Liver (tissue), 9 donors: ENCODE data around the gene TMEM259. TPM values are rescaled to one million over a fixed set of nuclear protein-coding genes. Genes with fewer than 3 reads are reported as not detected.

Source experiments
- DNase-seq: peaks from one replicate; pipeline ENCODE4 v3.0.0-alpha.2; 2017; ENCODE audit warnings: low spot score
- H3K27ac ChIP-seq, 2 donors: one replicate each; pipeline ENCODE4 v1.7.0; 2013; ENCODE audit warnings: inconsistent platforms in 2 of 2, low read length in 2 of 2, control low read depth in 1 of 2, low read depth in 1 of 2, mild to moderate bottlenecking in 1 of 2
- H3K27me3 ChIP-seq, 4 donors: one replicate each; pipeline versions ENCODE4 v1.6.1 to v1.7.0; 2013; ENCODE audit warnings: low read length in 3 of 4, inconsistent platforms in 1 of 4, mild to moderate bottlenecking in 1 of 4, moderate library complexity in 1 of 4; ENCODE audit not compliant: control insufficient read depth in 4 of 4, insufficient read depth in 4 of 4
- H3K36me3 ChIP-seq, 4 donors: one replicate each; pipeline versions ENCODE4 v1.6.1 to v1.7.0; 2013; ENCODE audit warnings: low read length in 3 of 4, mild to moderate bottlenecking in 3 of 4, low read depth in 1 of 4, moderate library complexity in 1 of 4; ENCODE audit not compliant: control insufficient read depth in 4 of 4, insufficient read depth in 3 of 4
- H3K4me1 ChIP-seq, 4 donors: one replicate each; pipeline versions ENCODE4 v1.6.1 to v1.7.0; 2013; ENCODE audit warnings: low read length in 3 of 4, mild to moderate bottlenecking in 3 of 4, moderate library complexity in 1 of 4; ENCODE audit not compliant: control insufficient read depth in 4 of 4, insufficient read depth in 4 of 4
- H3K4me3 ChIP-seq, 3 donors: one replicate each; pipeline versions ENCODE4 v1.6.1 to v1.7.0; 2013; ENCODE audit warnings: low read length in 3 of 3, control low read depth in 1 of 3, low read depth in 1 of 3, mild to moderate bottlenecking in 1 of 3
- H3K9ac ChIP-seq, 2 donors: one replicate each; pipeline ENCODE4 v1.7.0; 2013; ENCODE audit warnings: low read length in 2 of 2, mild to moderate bottlenecking in 2 of 2, moderate library complexity in 2 of 2, control low read depth in 1 of 2, low read depth in 1 of 2
- H3K9me3 ChIP-seq, 4 donors: one replicate each; pipeline versions ENCODE4 v1.6.1 to v1.7.0; 2013; ENCODE audit warnings: low read length in 3 of 4; ENCODE audit not compliant: control insufficient read depth in 4 of 4
- EGR1 ChIP-seq, 2 donors: IDR thresholded peaks; 2 replicates each; pipeline ENCODE4 v1.6.1; 2016 to 2018; ENCODE audit warnings: antibody characterized with exemption in 2 of 2, low read depth in 2 of 2
- FOXA2 ChIP-seq: IDR thresholded peaks from 2 replicates; pipeline ENCODE4 v1.6.1; 2016; ENCODE audit warnings: antibody characterized with exemption
- GABPA ChIP-seq, 2 donors: IDR thresholded peaks in 1 of 2; conservative IDR thresholded peaks in 1 of 2; 2 replicates each; pipeline ENCODE4 v1.6.1; 2016; ENCODE audit warnings: antibody characterized with exemption in 2 of 2, mild to moderate bottlenecking in 1 of 2, moderate library complexity in 1 of 2
- HNF4A ChIP-seq, 2 donors: conservative IDR thresholded peaks; 2 replicates each; pipeline ENCODE4 v1.6.1; 2016; ENCODE audit warnings: antibody characterized with exemption in 2 of 2, mild to moderate bottlenecking in 2 of 2
- HNF4G ChIP-seq: IDR thresholded peaks from 2 replicates; pipeline ENCODE4 v1.6.1; 2016; ENCODE audit warnings: antibody characterized with exemption
- JUND ChIP-seq, 2 donors: IDR thresholded peaks; 2 replicates each; pipeline ENCODE4 v1.6.1; 2016; ENCODE audit warnings: antibody characterized with exemption in 2 of 2
- NR2F2 ChIP-seq: IDR thresholded peaks from 2 replicates; pipeline ENCODE4 v1.6.1; 2016; ENCODE audit warnings: antibody characterized with exemption
- RAD21 ChIP-seq, 2 donors: IDR thresholded peaks; 2 replicates each; pipeline ENCODE4 v1.6.1; 2016; ENCODE audit warnings: antibody characterized with exemption in 2 of 2, mild to moderate bottlenecking in 2 of 2
- REST ChIP-seq: IDR thresholded peaks from 2 replicates; pipeline ENCODE4 v1.6.1; 2016; ENCODE audit warnings: antibody characterized with exemption, mild to moderate bottlenecking
- RXRA ChIP-seq, 2 donors: IDR thresholded peaks; 2 replicates each; pipeline ENCODE4 v1.6.1; 2017 to 2018; ENCODE audit warnings: antibody characterized with exemption in 2 of 2, mild to moderate bottlenecking in 1 of 2
- SP1 ChIP-seq: IDR thresholded peaks from 2 replicates; pipeline ENCODE4 v1.6.1; 2018; ENCODE audit warnings: antibody characterized with exemption, mild to moderate bottlenecking
- TAF1 ChIP-seq: conservative IDR thresholded peaks from 2 replicates; pipeline ENCODE4 v1.6.1; 2016; ENCODE audit warnings: antibody characterized with exemption, mild to moderate bottlenecking
- YY1 ChIP-seq: IDR thresholded peaks from 2 replicates; pipeline ENCODE4 v1.6.1; 2016; ENCODE audit warnings: antibody characterized with exemption, mild to moderate bottlenecking
- WGBS: extraction: QIAGEN DNeasy Blood & Tissue Kit; methylation state at CpG from one replicate; pipeline ENCODE4 v1.1.7; 2013; 5-methylcytosine and 5-hydroxymethylcytosine counted together
- polyA plus RNA-seq, 2 donors: library from polyadenylated mRNA; stranded (reverse) in 1 of 2; unstranded in 1 of 2; fragments of 200-250 nt in 1 of 2; fragments of >200 nt in 1 of 2; fragmentation: Nextera tagmentation in 1 of 2; extraction: Ambion mirVana in 1 of 2; gene quantifications; one replicate each; pipeline versions ENCODE4 v1.2.1 to v1.2.3, GENCODE V29; 2013 to 2015
- total RNA-seq, 2 donors: library from RNA; depleted of rRNA; stranded (reverse); fragments of >200 nt; gene quantifications; one replicate each; pipeline ENCODE4 v1.2.3, GENCODE V29; 2014
- TF ChIP-seq, protein P1 (sequence below): fragments of 150-350 bp; IDR thresholded peaks from 2 replicates; pipeline ENCODE4 v1.5.1; 2017; ENCODE audit warnings: improper control_type of control experiment, low read depth, low read length; ENCODE audit not compliant: missing input control
- TF ChIP-seq, protein P2 (sequence below): IDR thresholded peaks from 2 replicates; pipeline ENCODE4 v1.6.1; 2016; ENCODE audit warnings: antibody characterized with exemption
- TF ChIP-seq, protein P3 (sequence below): IDR thresholded peaks from 2 replicates; pipeline ENCODE4 v1.6.1; 2016; ENCODE audit warnings: antibody characterized with exemption
- donor health status: healthy.
- donor health status: healthy.
- donor health status: healthy.
- donor health status: healthy.
- donor health status: healthy.

Gene TMEM259
- total and polyA plus RNA-seq, 4 donors = 29.7 to 99.3 (median 57.3) TPM

DNA sequence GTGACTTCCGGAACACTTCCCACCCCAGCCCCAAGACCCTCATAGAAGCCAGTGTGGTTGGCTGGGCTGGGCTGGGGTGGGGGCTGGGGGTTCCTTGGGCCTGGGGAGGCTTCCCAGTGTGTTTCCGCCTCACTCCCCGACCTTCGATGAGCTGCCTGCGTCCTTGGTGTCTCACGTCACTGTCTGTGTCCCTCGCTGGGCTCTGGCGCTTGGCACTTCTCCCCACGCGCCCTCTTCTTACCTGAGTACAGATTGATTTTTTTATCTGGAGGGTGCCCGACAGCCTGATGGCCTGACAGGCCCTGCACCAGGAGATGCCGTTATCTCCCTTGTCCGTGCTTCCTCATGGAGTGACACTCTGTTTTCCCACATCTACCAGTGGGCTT is 28.3 kb downstream of the TMEM259 start:
- Histone ChIP-seq H3K27me3 (no peaks in the 10 kb centered on the region), H3K4me3 (no peak overlapping the region), H3K36me3 (peaks cover 0 to 8% (median 2%) of the 10 kb centered on the region in 4 donors), H3K4me1 (peaks cover 23 to 39% (median 31%) of the 10 kb centered on the region in 4 donors), H3K27ac (peak overlapping the region; percentile 35 to 64), H3K9me3 (no peaks in the 10 kb centered on the region), H3K9ac (no peak overlapping the region)
- 61% methylated on average over 13 of the region's 13 CpGs for WGBS
- no peak for DNase-seq
- TF ChIP-seq RAD21 (IDR thresholded peaks at IDR 0.05) = no peak
- no peak for TF ChIP-seq SP1
- TF ChIP-seq, protein P1, sequence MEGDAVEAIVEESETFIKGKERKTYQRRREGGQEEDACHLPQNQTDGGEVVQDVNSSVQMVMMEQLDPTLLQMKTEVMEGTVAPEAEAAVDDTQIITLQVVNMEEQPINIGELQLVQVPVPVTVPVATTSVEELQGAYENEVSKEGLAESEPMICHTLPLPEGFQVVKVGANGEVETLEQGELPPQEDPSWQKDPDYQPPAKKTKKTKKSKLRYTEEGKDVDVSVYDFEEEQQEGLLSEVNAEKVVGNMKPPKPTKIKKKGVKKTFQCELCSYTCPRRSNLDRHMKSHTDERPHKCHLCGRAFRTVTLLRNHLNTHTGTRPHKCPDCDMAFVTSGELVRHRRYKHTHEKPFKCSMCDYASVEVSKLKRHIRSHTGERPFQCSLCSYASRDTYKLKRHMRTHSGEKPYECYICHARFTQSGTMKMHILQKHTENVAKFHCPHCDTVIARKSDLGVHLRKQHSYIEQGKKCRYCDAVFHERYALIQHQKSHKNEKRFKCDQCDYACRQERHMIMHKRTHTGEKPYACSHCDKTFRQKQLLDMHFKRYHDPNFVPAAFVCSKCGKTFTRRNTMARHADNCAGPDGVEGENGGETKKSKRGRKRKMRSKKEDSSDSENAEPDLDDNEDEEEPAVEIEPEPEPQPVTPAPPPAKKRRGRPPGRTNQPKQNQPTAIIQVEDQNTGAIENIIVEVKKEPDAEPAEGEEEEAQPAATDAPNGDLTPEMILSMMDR = no peak
- TF ChIP-seq GABPA (IDR thresholded peaks at IDR 0.05 in 1 of 2, conservative IDR thresholded peaks at IDR 0.05 in 1 of 2) = no peak
- TF ChIP-seq RXRA (IDR thresholded peaks at IDR 0.05) = no peak
- no peak for TF ChIP-seq HNF4G
- TF ChIP-seq NR2F2 = no peak
- TF ChIP-seq, protein P2, sequence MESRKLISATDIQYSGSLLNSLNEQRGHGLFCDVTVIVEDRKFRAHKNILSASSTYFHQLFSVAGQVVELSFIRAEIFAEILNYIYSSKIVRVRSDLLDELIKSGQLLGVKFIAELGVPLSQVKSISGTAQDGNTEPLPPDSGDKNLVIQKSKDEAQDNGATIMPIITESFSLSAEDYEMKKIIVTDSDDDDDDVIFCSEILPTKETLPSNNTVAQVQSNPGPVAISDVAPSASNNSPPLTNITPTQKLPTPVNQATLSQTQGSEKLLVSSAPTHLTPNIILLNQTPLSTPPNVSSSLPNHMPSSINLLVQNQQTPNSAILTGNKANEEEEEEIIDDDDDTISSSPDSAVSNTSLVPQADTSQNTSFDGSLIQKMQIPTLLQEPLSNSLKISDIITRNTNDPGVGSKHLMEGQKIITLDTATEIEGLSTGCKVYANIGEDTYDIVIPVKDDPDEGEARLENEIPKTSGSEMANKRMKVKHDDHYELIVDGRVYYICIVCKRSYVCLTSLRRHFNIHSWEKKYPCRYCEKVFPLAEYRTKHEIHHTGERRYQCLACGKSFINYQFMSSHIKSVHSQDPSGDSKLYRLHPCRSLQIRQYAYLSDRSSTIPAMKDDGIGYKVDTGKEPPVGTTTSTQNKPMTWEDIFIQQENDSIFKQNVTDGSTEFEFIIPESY = no peak
- TF ChIP-seq REST = no peak
- no peak for TF ChIP-seq FOXA2
- TF ChIP-seq TAF1 = no peak
- TF ChIP-seq EGR1 (IDR thresholded peaks at IDR 0.05; ENCODE audit: low read depth in 2 of 2) = no peak
- TF ChIP-seq JUND (IDR thresholded peaks at IDR 0.05) = no peak

- H3K36me3 ChIP-seq = peaks cover 0 to 8% (median 3%) of the 10 kb centered on the region in 4 donors
- no peak overlapping the region for H3K9ac ChIP-seq
- no peak overlapping the region for H3K27ac ChIP-seq
- DNase-seq = no peak
- no peaks in the 10 kb centered on the region for H3K27me3 ChIP-seq
- 94% methylated on average over 42 of the region's 42 CpGs for WGBS
- H3K4me3 ChIP-seq = no peak overlapping the region
- peaks cover 23 to 39% (median 31%) of the 10 kb centered on the region in 4 donors for H3K4me1 ChIP-seq
- TF ChIP-seq HNF4G = no peak
- no peak for TF ChIP-seq YY1
- TF ChIP-seq FOXA2 = no peak
- TF ChIP-seq NR2F2 = no peak
- TF ChIP-seq, protein P2 = no peak
- TF ChIP-seq HNF4A (conservative IDR thresholded peaks at IDR 0.05) = no peak
- TF ChIP-seq RXRA (IDR thresholded peaks at IDR 0.05) = no peak
- no peak for TF ChIP-seq EGR1 (IDR thresholded peaks at IDR 0.05; ENCODE audit: low read depth in 2 of 2)
- TF ChIP-seq, protein P3, sequence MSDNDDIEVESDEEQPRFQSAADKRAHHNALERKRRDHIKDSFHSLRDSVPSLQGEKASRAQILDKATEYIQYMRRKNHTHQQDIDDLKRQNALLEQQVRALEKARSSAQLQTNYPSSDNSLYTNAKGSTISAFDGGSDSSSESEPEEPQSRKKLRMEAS = no peak
- no peaks in the 10 kb centered on the region for H3K9me3 ChIP-seq
These were observed 28.8 kb downstream of the TMEM259 start for GRCh38 chr19:991932-992669.
